ENCODE measurements around the gene MIOS. TPM values are rescaled to one million over a fixed set of nuclear protein-coding genes. Genes with fewer than 3 reads are reported as not detected.

MIOS gene
- total RNA-seq, 1 donor from 2014 or later, result 62.0 TPM

GRCh38 chr7:7620236-7620635, 53.6 kb downstream of the MIOS start:
- H4K20me1 ChIP-seq (ENCODE audit: low read depth), result no peaks in the 10 kb centered on the region
- Mint-ChIP-seq H3K27me3 (ENCODE audit: insufficient read depth, low read depth) (peaks cover 2% of the 10 kb centered on the region), H3K4me1 (no peaks in the 10 kb centered on the region)

GRCh38 chr7:7620644-7621210, 54.0 kb downstream of the MIOS start:
- Histone ChIP-seq H3K27ac (no peak overlapping the region), H3K4me1 (no peaks in the 10 kb centered on the region), H3K27me3 (no peaks in the 10 kb centered on the region), H4K20me1 (ENCODE audit: low read depth) (no peaks in the 10 kb centered on the region), H3F3A (ENCODE audit: low read depth) (no peaks in the 10 kb centered on the region), H3K36me3 (no peaks in the 10 kb centered on the region), H3K9me3 (ENCODE audit: low read depth) (no peaks in the 10 kb centered on the region), H3K4me3 (no peak overlapping the region), H3K79me2 (ENCODE audit: low read depth) (no peaks in the 10 kb centered on the region), H3K4me2 (no peak overlapping the region), H2AFZ (replicated peaks) (no peak overlapping the region), H3K9ac (no peak overlapping the region)
- no peak overlapping the region for H3K27ac Mint-ChIP-seq
- no peak overlapping the region for H3K4me3 Mint-ChIP-seq
- peaks cover 2% of the 10 kb centered on the region for H3K27me3 Mint-ChIP-seq (ENCODE audit: insufficient read depth, low read depth)
- peaks cover under 1% of the 10 kb centered on the region for H3K9me3 Mint-ChIP-seq
- no peaks in the 10 kb centered on the region for H3K36me3 Mint-ChIP-seq
- TF ChIP-seq EZH2 (IDR thresholded peaks at IDR 0.05), result no peak
- no peak for TF ChIP-seq CTCF (IDR thresholded peaks at IDR 0.05)
- TF ChIP-seq EZH2phosphoT487 (IDR thresholded peaks at IDR 0.05), result no peak
- no peaks in the 10 kb centered on the region for H3K4me1 Mint-ChIP-seq
- no peak for DNase-seq (ENCODE audit: low spot score)

More at GRCh38 chr7:7620236-7620635, 53.6 kb downstream of the MIOS start:
- Histone ChIP-seq H3K79me2 (ENCODE audit: low read depth) (no peaks in the 10 kb centered on the region), H3F3A (ENCODE audit: low read depth) (no peaks in the 10 kb centered on the region), H3K9ac (no peak overlapping the region), H3K27ac (no peak overlapping the region), H3K4me1 (no peaks in the 10 kb centered on the region), H3K4me2 (no peak overlapping the region), H3K4me3 (no peak overlapping the region), H3K27me3 (no peaks in the 10 kb centered on the region), H3K9me3 (ENCODE audit: low read depth) (no peaks in the 10 kb centered on the region), H2AFZ (replicated peaks) (no peak overlapping the region), H3K36me3 (no peaks in the 10 kb centered on the region)
- Mint-ChIP-seq H3K4me3 (no peak overlapping the region), H3K27ac (no peak overlapping the region), H3K36me3 (no peaks in the 10 kb centered on the region), H3K9me3 (no peaks in the 10 kb centered on the region)
- no peak for TF ChIP-seq EZH2phosphoT487 (IDR thresholded peaks at IDR 0.05)
- TF ChIP-seq CTCF (IDR thresholded peaks at IDR 0.05), result no peak
- TF ChIP-seq EZH2 (IDR thresholded peaks at IDR 0.05), result no peak
- no peak for DNase-seq (ENCODE audit: low spot score)

- no peaks in the 10 kb centered on the region for H3K4me1 Mint-ChIP-seq
- H3K36me3 Mint-ChIP-seq, result peaks cover 4% of the 10 kb centered on the region
- Histone ChIP-seq H2AFZ (replicated peaks) (no peak overlapping the region), H3K4me3 (no peak overlapping the region), H3K27ac (no peak overlapping the region), H4K20me1 (ENCODE audit: low read depth) (no peaks in the 10 kb centered on the region), H3K36me3 (no peaks in the 10 kb centered on the region), H3K79me2 (ENCODE audit: low read depth) (no peaks in the 10 kb centered on the region), H3K9me3 (ENCODE audit: low read depth) (no peaks in the 10 kb centered on the region), H3K27me3 (no peaks in the 10 kb centered on the region), H3K4me2 (no peak overlapping the region), H3K4me1 (no peaks in the 10 kb centered on the region), H3K9ac (no peak overlapping the region), H3F3A (ENCODE audit: low read depth) (no peaks in the 10 kb centered on the region)
- H3K27ac Mint-ChIP-seq, result no peak overlapping the region
- peaks cover 18% of the 10 kb centered on the region for H3K9me3 Mint-ChIP-seq
- TF ChIP-seq CTCF (IDR thresholded peaks at IDR 0.05) (no peak), EZH2 (IDR thresholded peaks at IDR 0.05) (no peak), EZH2phosphoT487 (IDR thresholded peaks at IDR 0.05) (no peak)
- H3K27me3 Mint-ChIP-seq (ENCODE audit: insufficient read depth, low read depth), result no peaks in the 10 kb centered on the region
- no peak overlapping the region for H3K4me3 Mint-ChIP-seq
- DNase-seq (ENCODE audit: low spot score), result no peak
Observed at GRCh38 chr7:7628476-7628875, 61.8 kb downstream of the MIOS start.
